HL-60 (cell line): ENCODE results near the gene HPS3.
A peak's percentile ranks its signal among the peaks of the same experiment; 100 is the strongest.

Source experiments
- DNase-seq, 2 experiments: peaks; one replicate each; pipeline ENCODE4 v3.0.0-alpha.2; 2010 to 2020; ENCODE audit warnings: low read depth in 1 of 2, low spot score in 1 of 2
- H3K27ac ChIP-seq: fragments of 250-450 bp; sonication (Bioruptor Pico); replicated peaks from 2 replicates; pipeline ENCODE4 v1.5.1; 2020; ENCODE audit warnings: mild to moderate bottlenecking, moderate library complexity
- H3K27me3 ChIP-seq: fragments of 250-450 bp; sonication (Bioruptor Pico); 2 replicates; pipeline ENCODE4 v1.5.1; 2021; ENCODE audit warnings: mild to moderate bottlenecking, moderate library complexity; ENCODE audit not compliant: insufficient read depth, poor library complexity, severe bottlenecking
- H3K4me3 ChIP-seq: replicated peaks from 2 replicates; pipeline ENCODE4 v1.5.1; 2011; ENCODE audit warnings: mild to moderate bottlenecking, control low read depth, low read length; ENCODE audit not compliant: insufficient read depth
- GABPA ChIP-seq: IDR thresholded peaks from 2 replicates; pipeline ENCODE4 v1.6.1; 2012; ENCODE audit warnings: low read depth
- POLR2AphosphoS5 ChIP-seq: IDR thresholded peaks from 2 replicates; pipeline ENCODE4 v1.6.1; 2012; ENCODE audit warnings: low read depth
- REST ChIP-seq: IDR thresholded peaks from 2 replicates; pipeline ENCODE4 v1.6.1; 2012; ENCODE audit warnings: low read depth; ENCODE audit not compliant: insufficient replicate concordance
- SPI1 ChIP-seq: IDR thresholded peaks from 2 replicates; pipeline ENCODE4 v1.6.1; 2012; ENCODE audit warnings: low read depth, mild to moderate bottlenecking, borderline replicate concordance
- TF ChIP-seq, protein P1 (sequence below): IDR thresholded peaks from one replicate; pipeline ENCODE4 v1.5.1; 2011; ENCODE audit warnings: low read length, control low read depth, inconsistent platforms; ENCODE audit not compliant: insufficient read depth

The HPS3 gene

DNA sequence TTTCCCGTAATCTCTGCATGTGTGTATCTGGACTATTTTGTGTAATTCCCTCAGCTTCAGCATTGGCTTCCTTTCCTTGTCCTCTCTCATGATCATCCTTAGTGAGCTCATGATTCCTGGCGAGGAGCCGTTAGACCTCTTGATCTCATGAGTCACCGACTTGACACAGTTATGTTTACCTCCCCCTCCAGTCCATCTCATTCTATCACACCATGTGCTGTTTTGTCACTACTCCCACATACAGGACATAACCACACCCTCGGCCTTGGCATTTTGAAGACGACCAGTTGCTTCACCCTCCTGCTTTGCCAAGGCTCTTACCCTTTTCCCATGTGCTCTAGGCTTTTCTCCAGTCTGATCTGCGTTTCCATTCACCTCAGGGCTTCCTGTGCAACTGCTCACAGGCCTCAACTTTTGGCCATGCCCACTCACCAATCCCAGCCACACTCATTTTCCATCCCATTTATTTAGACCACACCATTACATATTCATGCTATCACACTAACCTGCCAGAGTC, 50.7 kb downstream of the HPS3 start:
- Histone ChIP-seq H3K27ac (no peak overlapping the region), H3K27me3 (no peaks in the 10 kb centered on the region), H3K4me3 (no peak overlapping the region)
- TF ChIP-seq SPI1, result no peak
- no peak for TF ChIP-seq REST
- no peak for TF ChIP-seq GABPA
- TF ChIP-seq, protein P1, sequence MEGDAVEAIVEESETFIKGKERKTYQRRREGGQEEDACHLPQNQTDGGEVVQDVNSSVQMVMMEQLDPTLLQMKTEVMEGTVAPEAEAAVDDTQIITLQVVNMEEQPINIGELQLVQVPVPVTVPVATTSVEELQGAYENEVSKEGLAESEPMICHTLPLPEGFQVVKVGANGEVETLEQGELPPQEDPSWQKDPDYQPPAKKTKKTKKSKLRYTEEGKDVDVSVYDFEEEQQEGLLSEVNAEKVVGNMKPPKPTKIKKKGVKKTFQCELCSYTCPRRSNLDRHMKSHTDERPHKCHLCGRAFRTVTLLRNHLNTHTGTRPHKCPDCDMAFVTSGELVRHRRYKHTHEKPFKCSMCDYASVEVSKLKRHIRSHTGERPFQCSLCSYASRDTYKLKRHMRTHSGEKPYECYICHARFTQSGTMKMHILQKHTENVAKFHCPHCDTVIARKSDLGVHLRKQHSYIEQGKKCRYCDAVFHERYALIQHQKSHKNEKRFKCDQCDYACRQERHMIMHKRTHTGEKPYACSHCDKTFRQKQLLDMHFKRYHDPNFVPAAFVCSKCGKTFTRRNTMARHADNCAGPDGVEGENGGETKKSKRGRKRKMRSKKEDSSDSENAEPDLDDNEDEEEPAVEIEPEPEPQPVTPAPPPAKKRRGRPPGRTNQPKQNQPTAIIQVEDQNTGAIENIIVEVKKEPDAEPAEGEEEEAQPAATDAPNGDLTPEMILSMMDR, result no peak
- no peak for TF ChIP-seq POLR2AphosphoS5
- peak in 1 of 2 experiments; percentile 2 for DNase-seq

GRCh38 chr3:149181182-149181581, 51.7 kb downstream of the HPS3 start:
- no peak for DNase-seq
- H3K27me3 ChIP-seq, result no peaks in the 10 kb centered on the region
- no peak overlapping the region for H3K4me3 ChIP-seq
- no peak overlapping the region for H3K27ac ChIP-seq
- TF ChIP-seq POLR2AphosphoS5 (no peak), REST (no peak), SPI1 (no peak), GABPA (no peak)
- TF ChIP-seq, protein P1, result no peak

DNA sequence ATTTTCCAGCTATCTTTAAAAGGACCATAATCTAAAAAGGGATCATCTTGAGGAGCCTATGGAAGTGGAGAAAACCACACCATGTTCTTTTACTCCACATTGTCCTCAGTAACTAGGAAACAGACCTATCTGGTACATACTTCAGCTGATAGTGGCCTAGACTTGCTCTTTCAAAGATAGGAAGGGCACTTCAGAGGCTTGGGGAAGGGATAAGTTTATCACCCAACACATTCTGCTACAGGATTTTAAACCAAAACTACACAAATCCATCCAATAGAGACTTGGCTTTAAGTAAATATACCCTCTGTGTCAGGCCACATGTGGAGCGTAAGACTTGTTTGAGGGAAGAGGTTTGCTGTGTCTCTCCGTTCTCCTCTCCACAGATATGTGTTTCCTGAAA, 56.8 kb downstream of the HPS3 start:
- Histone ChIP-seq H3K27ac (no peak overlapping the region), H3K27me3 (no peaks in the 10 kb centered on the region), H3K4me3 (no peak overlapping the region)
- TF ChIP-seq, protein P1, result no peak
- TF ChIP-seq SPI1, result no peak
- TF ChIP-seq POLR2AphosphoS5, result no peak
- no peak for TF ChIP-seq GABPA
- no peak for TF ChIP-seq REST
- DNase-seq, result no peak
